Adrenal gland (tissue), 5 donors: ENCODE measurements around the gene SSBP3.

Source experiments
- POLR2A ChIP-seq, 2 donors: fragments of 450-650 bp; IDR thresholded peaks; one replicate each; pipeline ENCODE4 v1.6.1; 2017; ENCODE audit warnings: antibody characterized with exemption in 2 of 2, mild to moderate bottlenecking in 2 of 2, moderate library complexity in 1 of 2
- TF ChIP-seq, protein P1 (sequence below), 6 experiments: fragments of 450-650 bp in 4 of 6; fragments of 200-600 bp in 2 of 6; sonication (generic) in 1 of 6; IDR thresholded peaks; 1 replicate in 5 of 6; 2 replicates in 1 of 6; pipeline versions ENCODE4 v1.5.1 to v1.8.0; 2016 to 2021; ENCODE audit warnings: antibody characterized with exemption in 6 of 6, mild to moderate bottlenecking in 2 of 6, moderate library complexity in 1 of 6
- donor health status: DM: no; HTN: no; CAD: no.

DNA sequence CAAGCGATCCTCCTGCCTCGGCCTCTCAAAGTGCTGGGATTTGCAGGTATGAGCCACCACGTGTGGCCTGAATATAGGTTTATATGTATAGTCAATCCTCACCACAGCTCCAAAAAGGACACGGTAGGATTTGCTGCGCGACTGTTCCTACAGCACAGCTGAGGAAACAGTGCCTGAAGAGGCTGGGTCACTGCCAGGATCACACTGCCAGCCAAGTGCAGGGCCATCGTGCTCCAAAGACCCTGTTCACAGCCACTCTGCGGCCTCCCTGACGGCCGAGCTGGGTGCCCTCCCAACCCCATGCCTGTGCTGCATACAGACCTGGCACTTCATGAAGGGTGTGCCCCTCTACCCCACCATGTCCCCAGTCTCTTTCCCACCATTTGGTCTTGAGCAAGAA lies 134.9 kb downstream of the SSBP3 start:
- TF ChIP-seq, protein P1, sequence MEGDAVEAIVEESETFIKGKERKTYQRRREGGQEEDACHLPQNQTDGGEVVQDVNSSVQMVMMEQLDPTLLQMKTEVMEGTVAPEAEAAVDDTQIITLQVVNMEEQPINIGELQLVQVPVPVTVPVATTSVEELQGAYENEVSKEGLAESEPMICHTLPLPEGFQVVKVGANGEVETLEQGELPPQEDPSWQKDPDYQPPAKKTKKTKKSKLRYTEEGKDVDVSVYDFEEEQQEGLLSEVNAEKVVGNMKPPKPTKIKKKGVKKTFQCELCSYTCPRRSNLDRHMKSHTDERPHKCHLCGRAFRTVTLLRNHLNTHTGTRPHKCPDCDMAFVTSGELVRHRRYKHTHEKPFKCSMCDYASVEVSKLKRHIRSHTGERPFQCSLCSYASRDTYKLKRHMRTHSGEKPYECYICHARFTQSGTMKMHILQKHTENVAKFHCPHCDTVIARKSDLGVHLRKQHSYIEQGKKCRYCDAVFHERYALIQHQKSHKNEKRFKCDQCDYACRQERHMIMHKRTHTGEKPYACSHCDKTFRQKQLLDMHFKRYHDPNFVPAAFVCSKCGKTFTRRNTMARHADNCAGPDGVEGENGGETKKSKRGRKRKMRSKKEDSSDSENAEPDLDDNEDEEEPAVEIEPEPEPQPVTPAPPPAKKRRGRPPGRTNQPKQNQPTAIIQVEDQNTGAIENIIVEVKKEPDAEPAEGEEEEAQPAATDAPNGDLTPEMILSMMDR (IDR thresholded peaks at IDR 0.05) = no peak
- TF ChIP-seq POLR2A (IDR thresholded peaks at IDR 0.05) = no peak
